GM15510 (cell line): Measurements from ENCODE around the gene ARL8A.
A peak's percentile ranks its signal among the peaks of the same experiment; 100 is the strongest.

Experiments used
- POLR2A ChIP-seq: IDR thresholded peaks from 3 replicates; pipeline ENCODE4 v1.6.1; 2011; ENCODE audit warnings: borderline replicate concordance; ENCODE audit not compliant: insufficient read length; ENCODE audit errors: extremely low read depth

The ARL8A gene

GRCh38 chr1:202163281-202164270 is 19.0 kb upstream of the ARL8A start:
- TF ChIP-seq POLR2A = no peak

DNA sequence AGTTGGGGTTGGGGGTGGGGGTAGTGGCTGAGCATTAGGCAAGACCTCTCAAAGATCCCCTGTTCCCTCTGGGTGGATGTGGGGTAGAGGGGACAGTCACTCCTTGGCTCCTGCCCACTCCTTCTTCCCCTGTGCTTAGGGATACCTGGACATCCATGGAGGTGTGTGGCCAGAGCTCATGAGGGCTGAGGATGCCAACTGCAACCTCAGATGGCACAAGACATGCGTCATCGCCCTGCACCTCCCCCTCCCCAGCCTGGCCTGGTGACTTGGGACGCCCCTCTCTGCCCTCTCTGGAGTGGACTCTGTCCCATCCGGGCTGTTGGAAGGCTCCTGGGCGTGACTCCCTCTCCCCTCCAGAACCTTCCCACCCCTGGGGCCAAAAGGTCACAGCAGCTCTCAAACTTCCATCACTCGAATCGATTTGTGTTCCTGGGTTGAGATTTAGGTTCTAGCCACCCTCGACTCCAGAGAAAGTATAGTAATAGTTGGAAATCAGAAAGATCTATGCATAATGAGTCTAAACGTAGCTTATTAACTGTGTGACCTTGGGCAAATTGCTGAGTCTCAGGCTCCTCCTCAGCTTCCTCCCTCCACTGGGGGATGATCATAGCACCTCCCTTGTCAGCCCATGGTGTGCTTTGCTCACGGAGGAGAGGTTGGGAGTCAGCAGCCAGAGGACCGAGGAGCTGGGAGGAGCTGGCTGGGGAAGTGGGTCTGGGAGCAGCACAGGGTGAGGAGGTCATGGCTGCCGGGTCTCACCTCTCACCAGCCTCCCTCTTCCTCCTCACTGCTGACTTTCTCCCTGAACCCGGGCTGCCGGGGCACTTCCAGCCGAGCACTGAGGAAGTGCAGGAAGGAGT is 18.1 kb upstream of the ARL8A start:
- TF ChIP-seq POLR2A = no peak

DNA sequence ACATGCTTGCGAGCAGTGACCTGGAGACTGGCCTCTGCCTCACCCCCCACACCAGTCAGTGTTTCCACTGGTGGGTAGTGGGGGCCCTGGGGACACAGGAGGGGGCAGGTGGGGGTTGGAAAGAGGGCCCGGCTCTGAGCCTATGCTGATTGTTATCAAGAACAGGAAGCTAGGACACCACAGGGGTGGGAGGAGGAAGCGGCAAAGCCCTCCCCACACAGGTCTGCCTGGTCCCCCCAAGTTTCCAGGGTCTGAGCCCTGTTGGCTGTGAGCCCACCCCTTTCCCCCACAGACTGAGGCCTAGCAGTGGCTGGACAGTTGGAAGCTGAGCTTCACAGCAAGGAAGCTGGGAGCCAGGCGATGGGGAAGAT is 17.5 kb upstream of the ARL8A start:
- no peak for TF ChIP-seq POLR2A

DNA sequence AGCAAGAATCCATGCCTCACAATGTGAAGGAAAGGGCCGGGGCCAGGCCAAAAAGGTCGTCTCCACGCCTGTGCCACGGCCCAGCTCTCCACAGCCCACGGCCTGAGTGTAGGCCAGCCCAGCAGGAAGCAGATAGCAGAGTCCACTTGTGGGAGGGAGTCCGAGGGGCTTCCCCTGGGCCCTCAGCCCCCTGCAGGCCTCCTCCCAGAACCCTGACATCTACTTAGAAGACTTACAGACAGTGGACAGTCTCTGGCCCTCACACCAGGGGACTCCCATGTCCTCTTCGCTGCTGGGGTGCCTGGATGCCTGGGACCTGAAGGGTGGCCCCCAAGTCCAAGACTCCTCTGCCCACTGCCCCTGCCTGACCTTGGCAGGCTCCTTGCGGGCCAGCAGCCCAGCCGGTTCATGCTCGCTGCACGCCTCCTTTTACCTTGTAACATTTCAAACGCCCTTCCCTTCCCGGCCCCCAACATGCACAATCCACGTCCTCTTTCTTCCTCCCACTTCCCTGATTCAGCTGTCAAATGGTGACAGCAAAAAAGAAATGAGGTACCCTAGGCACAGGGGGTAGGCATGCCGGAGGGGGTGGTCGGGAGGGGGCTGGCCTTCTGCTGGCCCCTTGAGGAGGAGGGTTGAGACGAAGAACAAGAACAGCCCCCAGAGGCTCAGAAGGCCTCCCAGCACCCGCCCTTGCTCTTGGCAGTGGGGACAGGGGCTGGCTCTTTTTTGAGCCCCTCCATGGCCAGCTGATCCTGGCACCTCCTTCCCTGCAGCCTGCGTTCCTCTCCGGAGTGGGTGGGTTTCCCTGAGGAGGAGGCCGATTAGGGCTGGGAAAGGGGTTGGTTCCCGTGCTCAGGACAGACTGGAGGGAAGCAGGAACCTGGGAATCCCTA is 16.9 kb upstream of the ARL8A start:
- no peak for TF ChIP-seq POLR2A

- peak; percentile 69 for TF ChIP-seq POLR2A
Observed at GRCh38 chr1:202160377-202160940, 15.9 kb upstream of the ARL8A start, which contains the start of gene PTPN7. Gene PTPN7, minus strand, starts transcription at chr1:202160602. Its CDS starts 1,200 bp downstream, at chr1:202159402.

GRCh38 chr1:202159534-202160371 is 15.2 kb upstream of the ARL8A start:
- TF ChIP-seq POLR2A = no peak

GRCh38 chr1:202158810-202159533 is 14.4 kb upstream of the ARL8A start:
- peak; percentile 31 for TF ChIP-seq POLR2A

DNA sequence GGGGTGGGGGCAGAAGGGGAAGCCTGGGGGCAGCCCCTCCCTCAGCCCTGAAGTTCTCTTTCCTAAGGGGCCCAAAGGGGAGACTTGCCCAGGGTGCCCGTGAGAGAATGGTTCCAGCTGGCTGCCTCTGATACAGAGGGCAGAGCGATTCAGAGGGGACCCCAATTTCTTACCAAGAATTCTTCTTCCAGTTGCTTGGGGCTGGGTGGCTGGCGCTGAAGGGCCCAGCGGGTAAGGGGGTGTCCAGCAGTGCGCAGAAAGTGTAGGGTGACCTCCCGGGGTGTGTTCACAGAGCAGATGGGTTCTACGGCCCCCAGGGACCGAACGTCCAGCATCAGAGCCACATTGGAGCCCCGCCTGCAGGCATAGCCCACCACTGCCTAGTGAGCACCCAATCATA is 13.4 kb upstream of the ARL8A start:
- no peak for TF ChIP-seq POLR2A

DNA sequence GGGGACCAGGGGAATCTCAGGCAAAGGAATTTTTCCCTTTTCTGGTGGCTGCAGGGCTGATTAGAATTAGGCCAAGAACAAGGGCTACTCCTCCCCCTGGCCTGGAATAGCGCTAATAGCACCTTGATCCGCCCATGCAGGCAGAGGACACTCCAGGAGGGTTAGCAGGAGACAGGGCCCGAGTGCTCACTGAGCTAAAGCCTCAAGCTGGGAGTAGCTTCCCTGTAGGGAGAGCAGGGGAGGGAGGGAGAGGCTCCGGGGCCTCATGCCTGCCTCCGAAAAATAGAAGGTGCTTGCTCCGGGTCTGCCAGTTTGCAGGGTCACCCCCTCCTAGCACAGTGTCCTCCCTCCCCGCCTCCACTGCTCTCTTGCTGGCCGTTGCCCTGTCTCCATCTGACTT is 12.1 kb upstream of the ARL8A start:
- TF ChIP-seq POLR2A = no peak

DNA sequence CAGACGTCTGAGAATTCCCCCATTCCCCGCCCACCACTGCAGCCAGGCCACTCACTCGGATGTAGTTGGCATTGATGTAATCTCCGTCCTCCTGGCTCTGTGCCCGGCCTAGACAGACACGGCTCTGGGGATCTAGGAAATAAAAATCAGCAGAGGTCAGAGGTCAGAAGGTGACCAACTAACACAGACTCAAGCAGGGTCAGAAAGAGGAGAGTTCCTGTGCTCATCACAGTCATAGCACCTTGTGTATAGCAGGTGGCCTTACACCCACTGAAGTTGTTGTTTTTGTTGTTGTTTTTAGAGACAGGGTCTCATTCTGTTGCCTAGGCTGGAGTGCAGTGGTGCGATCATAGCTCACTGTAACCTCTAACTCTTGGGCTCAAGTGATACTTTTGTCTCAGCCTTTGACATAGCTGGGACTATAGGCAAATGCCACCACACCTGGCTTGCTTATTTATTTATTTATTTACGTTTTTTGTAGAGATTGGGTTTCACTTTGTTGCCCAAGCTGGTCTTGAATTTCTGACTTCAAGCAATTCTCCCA is 11.0 kb upstream of the ARL8A start:
- TF ChIP-seq POLR2A = no peak

DNA sequence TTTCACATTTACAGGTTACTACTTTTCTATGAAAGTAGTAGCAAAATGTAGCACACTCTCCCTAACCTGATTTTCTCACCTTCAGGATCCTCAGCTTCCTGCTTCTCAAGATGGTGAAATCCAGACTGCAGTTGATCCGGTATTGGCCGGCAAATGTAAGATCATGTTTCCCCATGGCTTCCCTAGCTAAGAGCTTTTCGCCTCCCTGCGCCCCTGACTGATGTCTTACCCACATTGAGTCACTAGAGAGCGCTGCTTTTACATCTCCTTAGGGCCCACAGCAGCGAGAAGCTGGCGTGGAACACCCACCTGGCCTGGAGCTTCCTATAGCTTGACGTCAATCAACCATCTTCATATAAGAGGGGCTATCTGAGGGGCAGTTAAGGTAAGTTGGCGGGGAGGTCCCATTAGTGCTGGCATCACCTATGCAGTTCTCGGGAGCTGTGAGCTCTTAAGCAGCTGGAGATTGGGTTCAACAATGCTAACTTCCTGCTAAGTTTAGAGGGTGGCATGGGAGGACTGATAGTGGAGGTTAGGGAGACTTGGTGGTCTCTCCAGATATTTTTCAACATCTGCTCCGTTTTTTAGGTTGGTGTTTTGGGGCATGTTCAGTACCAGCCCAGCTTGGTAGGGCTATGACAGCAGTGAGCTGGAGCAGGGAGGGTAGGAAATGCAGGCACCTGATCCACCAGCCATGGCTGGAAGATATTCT is 10.4 kb upstream of the ARL8A start:
- TF ChIP-seq POLR2A = no peak
